Stomach (tissue), 9 donors: ENCODE measurements around the gene RNF213. TPM values are rescaled to one million over a fixed set of nuclear protein-coding genes. Genes with fewer than 3 reads are reported as not detected.

Source experiments
- DNase-seq, 2 donors: peaks; one replicate each; pipeline versions ENCODE4 v3.0.0 to v3.0.0-alpha.2; 2013 to 2019
- H3K27ac ChIP-seq, 5 donors: fragments of 200-600 bp in 4 of 5; sonication (generic) in 4 of 5; one replicate each; pipeline ENCODE4 v1.5.1; 2013 to 2019; ENCODE audit warnings: mild to moderate bottlenecking in 1 of 5, moderate library complexity in 1 of 5
- H3K27me3 ChIP-seq, 3 donors: fragments of 200-600 bp; sonication (generic); one replicate each; pipeline ENCODE4 v1.5.1; 2017 to 2019; ENCODE audit warnings: mixed run types in 1 of 3
- H3K36me3 ChIP-seq, 4 donors: fragments of 200-600 bp; sonication (generic); 1 replicate in 3 of 4; 2 replicates in 1 of 4; pipeline ENCODE4 v1.5.1; 2016 to 2019
- H3K4me1 ChIP-seq, 4 donors: fragments of 200-600 bp; sonication (generic); one replicate each; pipeline ENCODE4 v1.5.1; 2016 to 2019
- H3K4me3 ChIP-seq, 4 donors: fragments of 200-600 bp; sonication (generic) in 3 of 4; one replicate each; pipeline ENCODE4 v1.5.1; 2016 to 2019; ENCODE audit warnings: mild to moderate bottlenecking in 1 of 4
- H3K9me3 ChIP-seq, 4 donors: fragments of 200-600 bp; sonication (generic); one replicate each; pipeline ENCODE4 v1.5.1; 2016 to 2019
- CTCF ChIP-seq, 7 experiments: fragments of 450-650 bp in 4 of 7; fragments of 200-600 bp in 3 of 7; sonication (generic) in 3 of 7; IDR thresholded peaks; one replicate each; pipeline ENCODE4 v1.5.1; 2016 to 2019; ENCODE audit warnings: antibody characterized with exemption in 7 of 7, control low read depth in 2 of 7, mild to moderate bottlenecking in 1 of 7
- EP300 ChIP-seq: sonication (generic); formaldehyde crosslinking; IDR thresholded peaks from one replicate; pipeline ENCODE4 v1.6.1; 2017; ENCODE audit warnings: antibody characterized with exemption
- POLR2A ChIP-seq, 4 donors: fragments of 450-650 bp; IDR thresholded peaks; one replicate each; pipeline ENCODE4 v1.6.1; 2016; ENCODE audit warnings: antibody characterized with exemption in 4 of 4, control low read depth in 2 of 4, mild to moderate bottlenecking in 1 of 4, moderate library complexity in 1 of 4
- POLR2AphosphoS5 ChIP-seq, 3 donors: sonication (generic); formaldehyde crosslinking; IDR thresholded peaks; one replicate each; pipeline ENCODE4 v1.6.1; 2016; ENCODE audit warnings: antibody characterized with exemption in 3 of 3
- WGBS, 5 donors: extraction: QIAGEN DNeasy Blood & Tissue Kit in 3 of 5; methylation state at CpG; one replicate each; pipeline versions ENCODE4 v1.1.5 to v1.1.7; 2013 to 2018; 5-methylcytosine and 5-hydroxymethylcytosine counted together
- intact Hi-C: fragments of 100-400 bp; cut with DNase I; formaldehyde crosslinking; loops from one replicate; pipeline ENCODE4 v1.15.1; 2023; ENCODE audit warnings: low total_unique reads
- polyA plus RNA-seq, 3 donors: library from polyadenylated mRNA; stranded (reverse); fragments of 200-250 nt; gene quantifications; one replicate each; pipeline ENCODE4 v1.2.3, GENCODE V29; 2013
- total RNA-seq, 5 donors: library from RNA; depleted of rRNA; stranded (reverse); fragments of >200 nt; gene quantifications; one replicate each; pipeline versions ENCODE4 v1.1.0 to v1.2.3, GENCODE V29; 2014 to 2016
- donor health status: healthy with polysubstance abuse.
- donor health status: Bipolar disorder and iron deficiency.
- donor health status: healthy.

Gene RNF213
- total and polyA plus RNA-seq, 8 donors: 12.3 to 358 (median 138) TPM

- DNase-seq: no peak
- 93 to 95% (median 95%) methylated on average over 5 of the region's 5 CpGs for WGBS, 5 donors
- Histone ChIP-seq H3K27ac (no peak overlapping the region), H3K27me3 (no peaks in the 10 kb centered on the region), H3K4me3 (no peak overlapping the region), H3K9me3 (no peaks in the 10 kb centered on the region), H3K4me1 (no peaks in the 10 kb centered on the region), H3K36me3 (peaks cover 91 to 100% (median 100%) of the 10 kb centered on the region in 4 donors)
- TF ChIP-seq EP300 (no peak), POLR2A (IDR thresholded peaks at IDR 0.05) (no peak), POLR2AphosphoS5 (IDR thresholded peaks at IDR 0.05) (no peak), CTCF (IDR thresholded peaks at IDR 0.05) (no peak)
- intact Hi-C loops: no loop called here
Observed at GRCh38 chr17:80371196-80371595, 110.5 kb downstream of the RNF213 start.

GRCh38 chr17:80372456-80372855 is 111.8 kb downstream of the RNF213 start:
- 84 to 90% (median 87%) methylated on average over 11 of the region's 11 CpGs for WGBS, 5 donors
- Histone ChIP-seq H3K27ac (no peak overlapping the region), H3K27me3 (no peaks in the 10 kb centered on the region), H3K9me3 (no peaks in the 10 kb centered on the region), H3K4me1 (no peaks in the 10 kb centered on the region), H3K4me3 (no peak overlapping the region), H3K36me3 (peaks cover 95 to 100% (median 100%) of the 10 kb centered on the region in 4 donors)
- intact Hi-C loops: no loop called here
- no peak for DNase-seq
- TF ChIP-seq EP300: no peak
- TF ChIP-seq POLR2AphosphoS5 (IDR thresholded peaks at IDR 0.05): no peak
- no peak for TF ChIP-seq POLR2A (IDR thresholded peaks at IDR 0.05)
- no peak for TF ChIP-seq CTCF (IDR thresholded peaks at IDR 0.05)

- H3K4me1 ChIP-seq: no peaks in the 10 kb centered on the region
- H3K27me3 ChIP-seq: no peaks in the 10 kb centered on the region
- intact Hi-C loops: no loop called here
- no peaks in the 10 kb centered on the region for H3K9me3 ChIP-seq
- DNase-seq: no peak
- H3K36me3 ChIP-seq: peaks cover 95 to 100% (median 100%) of the 10 kb centered on the region in 4 donors
- 88 to 94% (median 91%) methylated on average over 14 to 18 of the region's 18 CpGs for WGBS, 5 donors
- TF ChIP-seq POLR2A (IDR thresholded peaks at IDR 0.05) (no peak), POLR2AphosphoS5 (IDR thresholded peaks at IDR 0.05) (no peak), EP300 (no peak), CTCF (IDR thresholded peaks at IDR 0.05) (no peak)
- no peak overlapping the region for H3K4me3 ChIP-seq
- H3K27ac ChIP-seq: no peak overlapping the region
Observed at GRCh38 chr17:80372922-80373570, 112.4 kb downstream of the RNF213 start.

GRCh38 chr17:80374039-80374731 is 113.5 kb downstream of the RNF213 start:
- H3K36me3 ChIP-seq: peaks cover 91 to 100% (median 100%) of the 10 kb centered on the region in 4 donors
- TF ChIP-seq POLR2A (IDR thresholded peaks at IDR 0.05) (no peak), EP300 (no peak), CTCF (IDR thresholded peaks at IDR 0.05) (no peak), POLR2AphosphoS5 (IDR thresholded peaks at IDR 0.05) (no peak)
- H3K4me1 ChIP-seq: no peaks in the 10 kb centered on the region
- no peak overlapping the region for H3K4me3 ChIP-seq
- H3K9me3 ChIP-seq: no peaks in the 10 kb centered on the region
- H3K27me3 ChIP-seq: no peaks in the 10 kb centered on the region
- no peak for DNase-seq
- WGBS, 5 donors: 91 to 94% (median 94%) methylated on average over 19 to 22 of the region's 22 CpGs
- no peak overlapping the region for H3K27ac ChIP-seq
- intact Hi-C loops: no loop called here
